ENCODE data around the gene KRT14. TPM values are rescaled to one million over a fixed set of nuclear protein-coding genes. Genes with fewer than 3 reads are reported as not detected.

The KRT14 gene
- total RNA-seq, 1 experiment from 2014 or later, result not detected

GRCh38 chr17:41592601-41593305, 6.1 kb upstream of the KRT14 start:
- H2BK5ac ChIP-seq (ENCODE audit: insufficient read length, low read length), result no peak overlapping the region
- no peak for TF ChIP-seq CTCF (conservative IDR thresholded peaks at IDR 0.05)

More at GRCh38 chr17:41592601-41593305, 6.1 kb upstream of the KRT14 start:
- Histone ChIP-seq H3K4me1 (ENCODE audit: insufficient read depth, low read length) (no peaks in the 10 kb centered on the region), H2BK12ac (ENCODE audit: insufficient read length, low read depth, low read length) (no peak overlapping the region), H4K8ac (replicated peaks; ENCODE audit: insufficient read length, low read depth, low read length) (no peak overlapping the region), H3T11ph (ENCODE audit: low read length) (no peak overlapping the region), H3K27ac (ENCODE audit: insufficient read length, low read depth, low read length) (no peak overlapping the region), H3K18ac (ENCODE audit: insufficient read length, low read depth, low read length) (no peak overlapping the region), H4K5ac (ENCODE audit: insufficient read length, low read depth, low read length) (no peak overlapping the region), H3K9ac (ENCODE audit: extremely low read depth, insufficient read length, low read length) (no peak overlapping the region), H3K56ac (ENCODE audit: insufficient read length, low read depth, low read length) (no peak overlapping the region), H4K20me1 (ENCODE audit: control insufficient read depth, insufficient read depth, insufficient read length) (no peaks in the 10 kb centered on the region), H2BK20ac (ENCODE audit: low read depth, low read length, poor library complexity, severe bottlenecking) (no peak overlapping the region), H2AFZ (ENCODE audit: low read length) (no peak overlapping the region), H3K23ac (ENCODE audit: insufficient read length, low read depth, low read length) (no peak overlapping the region), H3K4ac (ENCODE audit: low read depth, low read length) (no peak overlapping the region), H3K79me2 (ENCODE audit: insufficient read depth, low read length) (no peaks in the 10 kb centered on the region; the same call in 1 of the 2 replicates), H2AK5ac (ENCODE audit: insufficient read length, low read length) (no peak overlapping the region), H3K14ac (ENCODE audit: insufficient read depth, low read length) (no peak overlapping the region), H4K91ac (ENCODE audit: insufficient read length, low read depth, low read length) (no peak overlapping the region), H3K9me3 (ENCODE audit: control insufficient read depth, low read depth, low read length) (no peaks in the 10 kb centered on the region), H3K27me3 (ENCODE audit: insufficient read depth, low read length) (no peaks in the 10 kb centered on the region), H3K4me2 (ENCODE audit: insufficient read depth, insufficient read length, low read length) (no peak overlapping the region), H3K79me1 (ENCODE audit: insufficient read depth, low read depth, low read length, poor library complexity, severe bottlenecking) (no peaks in the 10 kb centered on the region), H3K23me2 (ENCODE audit: insufficient read length, low read depth, low read length, poor library complexity, severe bottlenecking) (no peaks in the 10 kb centered on the region), H2BK120ac (ENCODE audit: low read depth, low read length, poor library complexity, severe bottlenecking) (no peak overlapping the region), H2BK15ac (ENCODE audit: low read depth, low read length) (no peak overlapping the region)
- Mint-ChIP-seq H3K36me3 (ENCODE audit: insufficient read depth in 1 of 3, low read depth in 3 of 3) (no peaks in the 10 kb centered on the region), H3K4me1 (peaks cover 6 to 13% of the 10 kb centered on the region in 2 experiments), H3K27ac (peak overlapping the region in 1 of 3 experiments; percentile 68; a peak in 1 of 7 replicates), H3K4me3 (no peak overlapping the region), H3K27me3 (ENCODE audit: low read depth) (peaks cover 10% of the 10 kb centered on the region), H3K9me3 (no peaks in the 10 kb centered on the region)
- no CpG with 5 or more reads among the region's 12 CpGs for WGBS (ENCODE audit: extremely low coverage, insufficient read length, low lambda C conversion rate)
- no peak for DNase-seq

Data from H9 (cell line).